GM23338 (cell line): ENCODE data around the gene PROCA1. TPM values are rescaled to one million over a fixed set of nuclear protein-coding genes. Genes with fewer than 3 reads are reported as not detected.
A peak's percentile ranks its signal among the peaks of the same experiment; 100 is the strongest.

Source experiments
- ATAC-seq: fragments of 200-7000 bp; cut with Tn5 transposase; 3 replicates; pipeline ENCODE4 v1.9.1; 2020
- DNase-seq: peaks from one replicate; pipeline ENCODE4 v3.0.0-alpha.2; 2015; ENCODE audit warnings: low spot score
- H2AFZ ChIP-seq: fragments of 200-600 bp; sonication (generic); 2 replicates; pipeline ENCODE4 v1.8.0; 2016; ENCODE audit warnings: antibody characterized with exemption, mild to moderate bottlenecking, moderate library complexity
- H3F3A ChIP-seq: fragments of 200-600 bp; sonication (generic); replicated peaks from 2 replicates; pipeline ENCODE4 v1.8.0; 2017; ENCODE audit warnings: antibody characterized with exemption, mixed run types, low read depth
- H3K27ac ChIP-seq: fragments of 200-600 bp; sonication (generic); 2 replicates; pipeline ENCODE4 v1.6.1; 2016; ENCODE audit warnings: low read depth
- H3K27me3 ChIP-seq: fragments of 200-600 bp; sonication (generic); 2 replicates; pipeline ENCODE4 v1.8.0; 2016; ENCODE audit warnings: mild to moderate bottlenecking, mixed run types, moderate library complexity; ENCODE audit not compliant: insufficient read depth
- H3K36me3 ChIP-seq: fragments of 200-600 bp; sonication (generic); 2 replicates; pipeline ENCODE4 v1.8.0; 2016; ENCODE audit warnings: mild to moderate bottlenecking; ENCODE audit not compliant: insufficient read depth
- H3K4me1 ChIP-seq: fragments of 200-600 bp; sonication (generic); 2 replicates; pipeline ENCODE4 v1.8.0; 2016; ENCODE audit warnings: mild to moderate bottlenecking, moderate library complexity; ENCODE audit not compliant: insufficient read depth
- H3K4me2 ChIP-seq: fragments of 200-600 bp; sonication (generic); 2 replicates; pipeline ENCODE4 v1.7.1; 2017; ENCODE audit warnings: mixed run types
- H3K4me3 ChIP-seq: fragments of 200-600 bp; sonication (generic); 2 replicates; pipeline ENCODE4 v1.6.1; 2016; ENCODE audit warnings: mixed run types
- H3K79me2 ChIP-seq: fragments of 200-600 bp; sonication (generic); replicated peaks from 2 replicates; pipeline ENCODE4 v1.8.0; 2017; ENCODE audit warnings: mild to moderate bottlenecking; ENCODE audit not compliant: insufficient read depth
- H3K9me2 ChIP-seq: fragments of 200-600 bp; sonication (generic); 2 replicates; pipeline ENCODE4 v1.8.0; 2017; ENCODE audit not compliant: insufficient read depth
- H4K20me1 ChIP-seq: fragments of 200-600 bp; sonication (generic); replicated peaks from 2 replicates; pipeline ENCODE4 v1.8.0; 2017; ENCODE audit warnings: mild to moderate bottlenecking; ENCODE audit not compliant: insufficient read depth
- H3K27ac Mint-ChIP-seq: 2 replicates; pipeline ENCODE4 v1.8.0; 2020; ENCODE audit warnings: inconsistent platforms, mild to moderate bottlenecking, moderate library complexity, mixed read lengths
- H3K27me3 Mint-ChIP-seq: 3 replicates; pipeline ENCODE4 v1.8.0; 2022; ENCODE audit warnings: low read depth, mild to moderate bottlenecking, moderate library complexity, mixed read lengths, inconsistent platforms; ENCODE audit not compliant: insufficient read depth, poor library complexity
- H3K36me3 Mint-ChIP-seq: 3 replicates; pipeline ENCODE4 v1.8.0; 2021; ENCODE audit warnings: low read depth, mild to moderate bottlenecking, inconsistent platforms, moderate library complexity, mixed read lengths
- H3K4me1 Mint-ChIP-seq: 3 replicates; pipeline ENCODE4 v1.8.0; 2020; ENCODE audit warnings: mild to moderate bottlenecking, inconsistent platforms, mixed read lengths
- H3K4me3 Mint-ChIP-seq: 3 replicates; pipeline ENCODE4 v1.8.0; 2021; ENCODE audit warnings: moderate library complexity, mild to moderate bottlenecking, inconsistent platforms, mixed read lengths
- H3K9me3 Mint-ChIP-seq: 3 replicates; pipeline ENCODE4 v1.8.0; 2020; ENCODE audit warnings: moderate library complexity, mild to moderate bottlenecking, inconsistent platforms, mixed read lengths
- EZH2 ChIP-seq: fragments of 200-600 bp; sonication (generic); IDR thresholded peaks from one replicate; pipeline ENCODE4 v1.8.0; 2017; ENCODE audit warnings: antibody characterized with exemption, mild to moderate bottlenecking, low read depth; ENCODE audit not compliant: unreplicated experiment
- EZH2phosphoT487 ChIP-seq: fragments of 200-600 bp; sonication (generic); IDR thresholded peaks from one replicate; pipeline ENCODE4 v1.8.1; 2018; ENCODE audit warnings: antibody characterized with exemption; ENCODE audit not compliant: unreplicated experiment
- polyA plus RNA-seq: library from polyadenylated mRNA; unstranded; fragments of >200 nt; fragmentation: Nextera tagmentation; extraction: Ambion mirVana; gene quantifications from 2 replicates; pipeline ENCODE4 v1.2.1, GENCODE V29; 2016
- total RNA-seq: library from RNA; depleted of rRNA; stranded (reverse); fragments of >200 nt; shearing (Covaris generic); gene quantifications from 2 replicates; pipeline ENCODE4 v1.2.3, GENCODE V29; 2014
- TF ChIP-seq, protein P1 (sequence below), 2 experiments: fragments of 200-600 bp in 1 of 2; sonication (generic) in 1 of 2; conservative IDR thresholded peaks; 2 replicates each; pipeline versions ENCODE4 v1.5.1 to v1.6.1; 2016 to 2017; ENCODE audit warnings: antibody characterized with exemption in 2 of 2, low read depth in 2 of 2, mild to moderate bottlenecking in 2 of 2, moderate library complexity in 1 of 2
- TF ChIP-seq, protein P2 (sequence below): IDR thresholded peaks from 2 replicates; pipeline ENCODE4 v1.6.1; 2016; ENCODE audit warnings: antibody characterized with exemption

PROCA1 gene
- total and polyA plus RNA-seq, 2 experiments from 2014 or later: 11.3 to 14.4 TPM

DNA sequence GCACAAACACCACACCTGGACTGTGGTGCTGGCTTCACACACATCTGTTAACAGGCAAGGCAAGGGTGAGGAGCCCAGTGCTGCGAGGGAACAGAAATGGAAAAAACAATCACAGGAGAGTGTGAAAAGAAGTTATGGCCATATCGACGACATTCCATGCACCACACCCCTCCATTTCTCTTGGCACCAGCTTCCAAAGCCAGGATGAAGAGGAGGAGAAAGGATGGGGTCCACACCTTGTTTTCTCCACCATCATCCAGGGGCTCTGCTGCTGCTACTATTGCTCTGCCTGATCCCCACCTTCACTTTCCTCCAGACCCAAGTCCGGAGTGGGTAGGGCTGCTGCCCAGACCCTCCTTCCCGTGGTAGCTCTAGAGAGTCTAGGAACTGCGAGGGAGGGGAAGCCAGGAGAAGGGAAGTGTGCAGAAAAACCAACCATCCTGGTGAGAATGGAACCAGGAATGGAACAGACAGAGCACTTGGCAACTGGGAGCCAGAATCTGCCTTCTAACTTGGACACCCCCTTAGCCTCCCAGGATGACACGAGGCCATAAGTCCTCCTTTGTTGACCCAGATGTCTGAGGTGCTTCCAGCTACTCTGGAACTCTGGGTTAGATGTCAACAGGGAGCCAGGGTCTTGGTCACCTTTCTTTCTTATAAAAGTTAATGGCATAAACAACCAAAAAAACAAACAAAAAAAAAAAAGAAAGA is 1.2 kb upstream of the PROCA1 start:
- Histone ChIP-seq H3K4me2 (peak overlapping the region; percentile 91), H2AFZ (no peak overlapping the region; the same call in 1 of the 2 replicates), H4K20me1 (peaks cover 5% of the 10 kb centered on the region; the same call in 1 of the 2 replicates), H3K27ac (peak overlapping the region; percentile 99), H3K27me3 (no peaks in the 10 kb centered on the region), H3K9me2 (no peaks in the 10 kb centered on the region), H3K4me3 (peak overlapping the region; percentile 72), H3K36me3 (peaks cover 13% of the 10 kb centered on the region; the same call in 1 of the 2 replicates), H3F3A (peaks cover 48% of the 10 kb centered on the region), H3K79me2 (peaks cover 41% of the 10 kb centered on the region), H3K4me1 (peaks cover 24% of the 10 kb centered on the region)
- peak overlapping the region; percentile 97 for H3K4me3 Mint-ChIP-seq
- ATAC-seq (no peak), DNase-seq (no peak)
- peak overlapping the region; percentile 86 for H3K27ac Mint-ChIP-seq
- no peaks in the 10 kb centered on the region for H3K9me3 Mint-ChIP-seq
- peaks cover 50% of the 10 kb centered on the region for H3K36me3 Mint-ChIP-seq
- peaks cover 20% of the 10 kb centered on the region for H3K27me3 Mint-ChIP-seq
- H3K4me1 Mint-ChIP-seq: peaks cover 31% of the 10 kb centered on the region
- no peak for TF ChIP-seq EZH2phosphoT487
- TF ChIP-seq EZH2: no peak

DNA sequence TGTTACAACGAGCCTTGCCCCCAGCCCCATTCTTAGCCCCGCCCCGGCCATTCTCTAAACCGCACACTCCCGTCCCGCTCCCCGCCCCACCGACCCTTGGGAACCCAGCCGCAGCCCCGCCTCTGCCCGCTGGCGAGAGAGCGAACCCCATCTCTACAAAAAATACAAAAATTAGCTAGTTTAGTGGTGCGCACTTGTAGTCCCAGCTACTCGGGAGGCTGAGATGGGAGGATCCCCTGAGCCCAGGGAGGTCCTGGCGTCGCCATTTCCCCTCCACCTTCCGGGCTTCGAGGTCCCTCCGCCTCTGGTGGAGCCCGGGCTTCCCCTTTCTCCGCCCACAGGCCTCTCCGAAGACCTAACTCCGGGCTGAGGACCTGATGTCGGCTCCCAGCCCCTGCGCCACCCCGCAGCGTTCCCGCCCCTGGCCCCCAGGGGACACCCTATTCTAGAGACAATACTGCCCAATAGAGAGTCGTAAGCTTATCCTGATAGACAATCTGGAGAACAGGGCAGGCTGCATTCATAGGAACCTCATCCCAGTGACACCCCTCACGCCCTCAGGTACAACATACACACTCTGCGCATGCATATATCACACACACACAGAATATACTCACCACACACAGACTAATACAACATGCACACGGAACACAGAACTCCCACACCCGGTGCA is 480 bp upstream of the PROCA1 start:
- Histone ChIP-seq H3K9me2 (no peaks in the 10 kb centered on the region), H4K20me1 (peaks cover 10% of the 10 kb centered on the region; the same call in 1 of the 2 replicates), H3K36me3 (peaks cover 13% of the 10 kb centered on the region; the same call in 1 of the 2 replicates), H3K4me3 (peak overlapping the region; percentile 72), H2AFZ (peak overlapping the region; percentile 80), H3K4me2 (peak overlapping the region; percentile 91), H3F3A (peaks cover 53% of the 10 kb centered on the region), H3K27me3 (no peaks in the 10 kb centered on the region), H3K27ac (peak overlapping the region; percentile 99), H3K79me2 (peaks cover 39% of the 10 kb centered on the region), H3K4me1 (peaks cover 30% of the 10 kb centered on the region)
- Mint-ChIP-seq H3K27ac (peak overlapping the region; percentile 97), H3K4me1 (peaks cover 37% of the 10 kb centered on the region), H3K9me3 (no peaks in the 10 kb centered on the region; the same call in 2 of the 3 replicates), H3K4me3 (peak overlapping the region; percentile 97), H3K27me3 (peaks cover 23% of the 10 kb centered on the region), H3K36me3 (peaks cover 54% of the 10 kb centered on the region)
- TF ChIP-seq, protein P1, sequence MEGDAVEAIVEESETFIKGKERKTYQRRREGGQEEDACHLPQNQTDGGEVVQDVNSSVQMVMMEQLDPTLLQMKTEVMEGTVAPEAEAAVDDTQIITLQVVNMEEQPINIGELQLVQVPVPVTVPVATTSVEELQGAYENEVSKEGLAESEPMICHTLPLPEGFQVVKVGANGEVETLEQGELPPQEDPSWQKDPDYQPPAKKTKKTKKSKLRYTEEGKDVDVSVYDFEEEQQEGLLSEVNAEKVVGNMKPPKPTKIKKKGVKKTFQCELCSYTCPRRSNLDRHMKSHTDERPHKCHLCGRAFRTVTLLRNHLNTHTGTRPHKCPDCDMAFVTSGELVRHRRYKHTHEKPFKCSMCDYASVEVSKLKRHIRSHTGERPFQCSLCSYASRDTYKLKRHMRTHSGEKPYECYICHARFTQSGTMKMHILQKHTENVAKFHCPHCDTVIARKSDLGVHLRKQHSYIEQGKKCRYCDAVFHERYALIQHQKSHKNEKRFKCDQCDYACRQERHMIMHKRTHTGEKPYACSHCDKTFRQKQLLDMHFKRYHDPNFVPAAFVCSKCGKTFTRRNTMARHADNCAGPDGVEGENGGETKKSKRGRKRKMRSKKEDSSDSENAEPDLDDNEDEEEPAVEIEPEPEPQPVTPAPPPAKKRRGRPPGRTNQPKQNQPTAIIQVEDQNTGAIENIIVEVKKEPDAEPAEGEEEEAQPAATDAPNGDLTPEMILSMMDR (conservative IDR thresholded peaks at IDR 0.05; ENCODE audit: low read depth in 2 of 2): 0 out of 4 replicates have a peak, but pooled peaks of 1 of the 2 experiments have one; percentile 10
- TF ChIP-seq, protein P2, sequence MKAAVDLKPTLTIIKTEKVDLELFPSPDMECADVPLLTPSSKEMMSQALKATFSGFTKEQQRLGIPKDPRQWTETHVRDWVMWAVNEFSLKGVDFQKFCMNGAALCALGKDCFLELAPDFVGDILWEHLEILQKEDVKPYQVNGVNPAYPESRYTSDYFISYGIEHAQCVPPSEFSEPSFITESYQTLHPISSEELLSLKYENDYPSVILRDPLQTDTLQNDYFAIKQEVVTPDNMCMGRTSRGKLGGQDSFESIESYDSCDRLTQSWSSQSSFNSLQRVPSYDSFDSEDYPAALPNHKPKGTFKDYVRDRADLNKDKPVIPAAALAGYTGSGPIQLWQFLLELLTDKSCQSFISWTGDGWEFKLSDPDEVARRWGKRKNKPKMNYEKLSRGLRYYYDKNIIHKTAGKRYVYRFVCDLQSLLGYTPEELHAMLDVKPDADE: no peak
- ATAC-seq (peak; percentile 42), DNase-seq (peak; percentile 83)
